Measurements from ENCODE around the gene IGSF21. TPM values are rescaled to one million over a fixed set of nuclear protein-coding genes. Genes with fewer than 3 reads are reported as not detected.

The IGSF21 gene
- total and polyA plus RNA-seq, 2 of the 4 experiments (the other 2 are of a cell fraction), result not detected

DNA sequence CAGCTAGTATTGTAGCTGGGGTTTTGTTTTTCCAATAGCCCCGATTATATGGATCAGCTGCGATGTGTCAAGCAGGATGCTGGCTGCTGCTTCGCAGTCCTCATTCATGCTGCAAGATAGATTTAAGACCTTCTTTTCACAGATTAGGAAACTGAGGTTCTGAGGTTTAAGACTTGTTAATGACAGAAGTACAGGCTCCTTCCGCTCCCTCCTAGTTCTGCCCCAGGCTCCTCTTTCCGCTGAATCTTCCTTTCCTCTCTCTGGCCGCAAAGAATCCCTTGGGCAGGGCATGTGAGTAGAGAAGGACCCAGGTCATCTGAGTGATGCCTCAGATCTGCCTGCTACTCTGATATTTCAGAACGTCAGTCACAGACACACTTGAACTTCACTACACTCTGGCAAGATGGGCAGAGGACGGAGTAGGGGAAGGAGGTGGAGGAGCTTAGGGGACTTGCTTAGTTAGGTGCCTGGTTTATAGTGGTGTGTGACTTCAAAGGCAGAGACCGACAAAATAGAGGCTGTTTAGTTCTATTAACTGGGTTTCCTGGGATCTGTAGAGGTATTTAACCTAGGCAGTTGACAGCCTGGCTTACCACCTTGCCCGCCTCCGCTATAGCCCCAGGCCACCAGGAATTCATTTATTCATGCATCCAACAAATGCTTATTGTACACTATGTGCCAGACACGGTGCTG is 4.2 kb downstream of the IGSF21 start:
- H4K20me1 ChIP-seq (ENCODE audit: insufficient read depth, low read length), result no peaks in the 10 kb centered on the region
- no peak overlapping the region for H3K18ac ChIP-seq (ENCODE audit: low read depth, low read length)
- BruUV-seq (replicated peaks), result no TSS peak
- peaks cover 42% of the 10 kb centered on the region for H3K27me3 ChIP-seq (ENCODE audit: control insufficient read depth, insufficient read depth, low read length)
- no peak overlapping the region for H2AK5ac ChIP-seq (ENCODE audit: low read depth, low read length)
- no peak overlapping the region for H3K4ac ChIP-seq (ENCODE audit: low read depth, low read length)
- H3K9ac ChIP-seq (ENCODE audit: low read depth, low read length), result no peak overlapping the region
- no peak overlapping the region for H3K4me3 ChIP-seq (ENCODE audit: insufficient read depth, low read depth, low read length)
- no peak overlapping the region for H2BK120ac ChIP-seq (ENCODE audit: low read depth, low read length)
- H3K9me3 ChIP-seq (ENCODE audit: control insufficient read depth, insufficient read depth, low read length), result no peaks in the 10 kb centered on the region
- H4K5ac ChIP-seq (ENCODE audit: low read depth, low read length), result no peak overlapping the region
- H3K36me3 ChIP-seq (ENCODE audit: control insufficient read depth, insufficient read depth, low read length), result no peaks in the 10 kb centered on the region
- no peak overlapping the region for H2AK9ac ChIP-seq (replicated peaks; ENCODE audit: low read depth, low read length, poor library complexity)
- TF ChIP-seq SMC3 (IDR thresholded peaks at IDR 0.05; ENCODE audit: low read depth, low read length) (no peak), MAFK (IDR thresholded peaks at IDR 0.05; ENCODE audit: low read depth, low read length) (no peak), MXI1 (IDR thresholded peaks at IDR 0.05; ENCODE audit: borderline replicate concordance, low read depth, low read length) (no peak), POLR2A (IDR thresholded peaks at IDR 0.05; ENCODE audit: low read depth, low read length) (no peak), CTCF (conservative IDR thresholded peaks at IDR 0.05; ENCODE audit: low read depth, low read length) (no peak), CHD1 (IDR thresholded peaks at IDR 0.05; ENCODE audit: low read depth, low read length) (no peak), MAZ (IDR thresholded peaks at IDR 0.05; ENCODE audit: borderline replicate concordance, low read depth, low read length) (no peak), NFE2L2 (IDR thresholded peaks at IDR 0.05; ENCODE audit: low read depth, low read length) (no peak), RCOR1 (IDR thresholded peaks at IDR 0.05; ENCODE audit: insufficient replicate concordance, low read length) (no peak), CEBPB (IDR thresholded peaks at IDR 0.05; ENCODE audit: low read depth, low read length) (no peak), RAD21 (IDR thresholded peaks at IDR 0.05; ENCODE audit: low read length) (no peak), RFX5 (IDR thresholded peaks at IDR 0.05; ENCODE audit: low read depth, low read length) (no peak), FOS (IDR thresholded peaks at IDR 0.05; ENCODE audit: low read depth, low read length) (no peak), BHLHE40 (IDR thresholded peaks at IDR 0.05; ENCODE audit: low read depth, low read length) (no peak)
- TF ChIP-seq, protein P1, sequence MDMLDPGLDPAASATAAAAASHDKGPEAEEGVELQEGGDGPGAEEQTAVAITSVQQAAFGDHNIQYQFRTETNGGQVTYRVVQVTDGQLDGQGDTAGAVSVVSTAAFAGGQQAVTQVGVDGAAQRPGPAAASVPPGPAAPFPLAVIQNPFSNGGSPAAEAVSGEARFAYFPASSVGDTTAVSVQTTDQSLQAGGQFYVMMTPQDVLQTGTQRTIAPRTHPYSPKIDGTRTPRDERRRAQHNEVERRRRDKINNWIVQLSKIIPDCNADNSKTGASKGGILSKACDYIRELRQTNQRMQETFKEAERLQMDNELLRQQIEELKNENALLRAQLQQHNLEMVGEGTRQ (IDR thresholded peaks at IDR 0.05; ENCODE audit: low read depth, low read length), result no peak
- TF ChIP-seq, protein P2, sequence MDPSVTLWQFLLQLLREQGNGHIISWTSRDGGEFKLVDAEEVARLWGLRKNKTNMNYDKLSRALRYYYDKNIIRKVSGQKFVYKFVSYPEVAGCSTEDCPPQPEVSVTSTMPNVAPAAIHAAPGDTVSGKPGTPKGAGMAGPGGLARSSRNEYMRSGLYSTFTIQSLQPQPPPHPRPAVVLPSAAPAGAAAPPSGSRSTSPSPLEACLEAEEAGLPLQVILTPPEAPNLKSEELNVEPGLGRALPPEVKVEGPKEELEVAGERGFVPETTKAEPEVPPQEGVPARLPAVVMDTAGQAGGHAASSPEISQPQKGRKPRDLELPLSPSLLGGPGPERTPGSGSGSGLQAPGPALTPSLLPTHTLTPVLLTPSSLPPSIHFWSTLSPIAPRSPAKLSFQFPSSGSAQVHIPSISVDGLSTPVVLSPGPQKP (IDR thresholded peaks at IDR 0.05; ENCODE audit: borderline replicate concordance, low read depth, low read length), result no peak
- no peak overlapping the region for H3K4me2 ChIP-seq (ENCODE audit: low read depth, low read length)
- no peak overlapping the region for H3K27ac ChIP-seq (ENCODE audit: insufficient read depth, low read length)
- intact Hi-C loops (cut with micrococcal nuclease) (no loop called here), in situ Hi-C loops (cut with MboI; ENCODE audit: low sequenced_read_pairs) (no loop called here), dilution Hi-C loops (cut with HindIII; ENCODE audit: low sequenced_read_pairs, unreplicated experiment) (no loop called here)
- no peak overlapping the region for H4K91ac ChIP-seq (ENCODE audit: insufficient read depth, low read depth, low read length)
- H2AFZ ChIP-seq (replicated peaks; ENCODE audit: low read length, poor library complexity), result no peak overlapping the region
- no peaks in the 10 kb centered on the region for H3K9me1 ChIP-seq (ENCODE audit: insufficient read depth, low read length)
- no CpG with 5 or more reads among the region's 12 CpGs for WGBS, 2 experiments (ENCODE audit: extremely low coverage in 2 of 2, insufficient read length in 1 of 2)
- no peak overlapping the region for H4K8ac ChIP-seq (ENCODE audit: low read depth in 2 of 2, low read length in 2 of 2)
- ChIA-PET CTCF (interaction anchor here (1.1 kb wide), 1 partner anchor 11 kb away, joined by 5 read pairs; no protein-coding TSS in a partner anchor), POLR2A (ENCODE audit: unreplicated experiment) (no interaction called here)
- no peak overlapping the region for H2BK20ac ChIP-seq (ENCODE audit: low read depth, low read length)
- H3K4me1 ChIP-seq (ENCODE audit: control insufficient read depth, insufficient read depth, low read length), result no peaks in the 10 kb centered on the region
- H3K23ac ChIP-seq (ENCODE audit: low read depth, low read length), result no peak overlapping the region
- no peak overlapping the region for H3K14ac ChIP-seq (replicated peaks; ENCODE audit: low read depth, low read length)
- no peak overlapping the region for H2BK5ac ChIP-seq (ENCODE audit: low read depth, low read length, poor library complexity, severe bottlenecking)
- ATAC-seq (ENCODE audit: low read depth) (no peak), DNase-seq (no peak)
- H3K79me1 ChIP-seq (ENCODE audit: low read depth in 1 of 2, low read length in 2 of 2), result no peaks in the 10 kb centered on the region
- no peak overlapping the region for H2BK15ac ChIP-seq (ENCODE audit: low read depth, low read length)
- no peak overlapping the region for H3K56ac ChIP-seq (ENCODE audit: extremely low read depth, insufficient read depth, low read length)

Measured in IMR-90 (cell line).